H9 (cell line): ENCODE data around the gene MAP2. TPM values are rescaled to one million over a fixed set of nuclear protein-coding genes. Genes with fewer than 3 reads are reported as not detected.

Experiments
- DNase-seq: peaks from one replicate; pipeline ENCODE4 v3.0.0-alpha.2; 2017
- H2AFZ ChIP-seq: one replicate; pipeline ENCODE4 v1.6.1; 2013; ENCODE audit warnings: mild to moderate bottlenecking, low read length, control low read depth, moderate library complexity
- H2AK5ac ChIP-seq: 2 replicates; pipeline ENCODE4 v1.6.1; 2013; ENCODE audit warnings: low read length, control low read depth, mixed read lengths; ENCODE audit not compliant: insufficient read length
- H2BK120ac ChIP-seq: one replicate; pipeline ENCODE4 v1.6.1; 2013; ENCODE audit warnings: low read depth, mild to moderate bottlenecking, low read length, control low read depth, inconsistent platforms; ENCODE audit not compliant: poor library complexity, severe bottlenecking
- H2BK12ac ChIP-seq: 2 replicates; pipeline ENCODE4 v1.6.1; 2013; ENCODE audit warnings: low read length, control low read depth, mixed read lengths, low read depth; ENCODE audit not compliant: insufficient read length
- H2BK15ac ChIP-seq: 2 replicates; pipeline ENCODE4 v1.6.1; 2013; ENCODE audit warnings: low read depth, low read length, control low read depth
- H2BK20ac ChIP-seq: one replicate; pipeline ENCODE4 v1.6.1; 2013; ENCODE audit warnings: low read depth, mild to moderate bottlenecking, low read length, control low read depth, inconsistent platforms; ENCODE audit not compliant: poor library complexity, severe bottlenecking
- H2BK5ac ChIP-seq: 2 replicates; pipeline ENCODE4 v1.6.1; 2013; ENCODE audit warnings: low read length, control low read depth, mixed read lengths; ENCODE audit not compliant: insufficient read length
- H3K14ac ChIP-seq: 2 replicates; pipeline ENCODE4 v1.6.1; 2013; ENCODE audit warnings: low read length, control low read depth; ENCODE audit not compliant: insufficient read depth
- H3K18ac ChIP-seq: 2 replicates; pipeline ENCODE4 v1.6.1; 2013; ENCODE audit warnings: low read depth, mild to moderate bottlenecking, mixed read lengths, low read length, control low read depth; ENCODE audit not compliant: insufficient read length
- H3K23ac ChIP-seq: 2 replicates; pipeline ENCODE4 v1.6.1; 2013; ENCODE audit warnings: low read length, control low read depth, mixed read lengths, low read depth; ENCODE audit not compliant: insufficient read length
- H3K23me2 ChIP-seq: 2 replicates; pipeline ENCODE4 v1.6.1; 2013; ENCODE audit warnings: low read depth, mild to moderate bottlenecking, mixed read lengths, low read length, control low read depth; ENCODE audit not compliant: insufficient read length, poor library complexity, severe bottlenecking
- H3K27ac ChIP-seq: 2 replicates; pipeline ENCODE4 v1.5.1; 2013; ENCODE audit warnings: low read length, control low read depth, mixed read lengths, low read depth; ENCODE audit not compliant: insufficient read length
- H3K27me3 ChIP-seq: 2 replicates; pipeline ENCODE4 v1.6.1; 2013; ENCODE audit warnings: low read length, control low read depth, inconsistent platforms; ENCODE audit not compliant: insufficient read depth
- H3K4ac ChIP-seq: 2 replicates; pipeline ENCODE4 v1.6.1; 2013; ENCODE audit warnings: low read depth, mild to moderate bottlenecking, control low read depth, inconsistent platforms, low read length, moderate library complexity
- H3K4me1 ChIP-seq: 2 replicates; pipeline ENCODE4 v1.6.1; 2013; ENCODE audit warnings: low read length, control low read depth, inconsistent platforms; ENCODE audit not compliant: insufficient read depth
- H3K4me2 ChIP-seq: 2 replicates; pipeline ENCODE4 v1.6.1; 2013; ENCODE audit warnings: low read length, control low read depth, mixed read lengths; ENCODE audit not compliant: insufficient read length, insufficient read depth
- H3K56ac ChIP-seq: 2 replicates; pipeline ENCODE4 v1.6.1; 2013; ENCODE audit warnings: low read depth, mild to moderate bottlenecking, mixed read lengths, low read length, control low read depth; ENCODE audit not compliant: insufficient read length
- H3K79me1 ChIP-seq: 2 replicates; pipeline ENCODE4 v1.6.1; 2013; ENCODE audit warnings: low read depth, mild to moderate bottlenecking, moderate library complexity, low read length, control low read depth, inconsistent platforms; ENCODE audit not compliant: insufficient read depth, poor library complexity, severe bottlenecking
- H3K79me2 ChIP-seq: 2 replicates; pipeline ENCODE4 v1.6.1; 2013; ENCODE audit warnings: low read length, control low read depth, inconsistent platforms; ENCODE audit not compliant: insufficient read depth
- H3K9ac ChIP-seq: 2 replicates; pipeline ENCODE4 v1.6.1; 2013; ENCODE audit warnings: low read length, control low read depth, mixed read lengths; ENCODE audit not compliant: insufficient read length; ENCODE audit errors: extremely low read depth
- H3K9me3 ChIP-seq: one replicate; pipeline ENCODE4 v1.6.1; 2013; ENCODE audit warnings: low read depth, low read length, inconsistent platforms; ENCODE audit not compliant: control insufficient read depth
- H3T11ph ChIP-seq: one replicate; pipeline ENCODE4 v1.6.1; 2013; ENCODE audit warnings: mild to moderate bottlenecking, low read length, control low read depth, inconsistent platforms
- H4K20me1 ChIP-seq: one replicate; pipeline ENCODE4 v1.6.1; 2013; ENCODE audit not compliant: control insufficient read depth, insufficient read length, insufficient read depth
- H4K5ac ChIP-seq: 2 replicates; pipeline ENCODE4 v1.6.1; 2013; ENCODE audit warnings: low read depth, mild to moderate bottlenecking, mixed read lengths, low read length, control low read depth; ENCODE audit not compliant: insufficient read length
- H4K8ac ChIP-seq: replicated peaks from 2 replicates; pipeline ENCODE4 v1.6.1; 2013; ENCODE audit warnings: low read length, control low read depth, mixed read lengths, low read depth; ENCODE audit not compliant: insufficient read length
- H4K91ac ChIP-seq: 2 replicates; pipeline ENCODE4 v1.6.1; 2013; ENCODE audit warnings: low read depth, mild to moderate bottlenecking, moderate library complexity, mixed read lengths, low read length, control low read depth; ENCODE audit not compliant: insufficient read length
- H3K27ac Mint-ChIP-seq, 3 experiments: 2 replicates in 2 of 3; 3 replicates in 1 of 3; pipeline ENCODE4 v1.8.0; 2020 to 2021; ENCODE audit warnings: mixed read lengths in 3 of 3, mild to moderate bottlenecking in 1 of 3, moderate library complexity in 1 of 3
- H3K27me3 Mint-ChIP-seq: 2 replicates; pipeline ENCODE4 v1.8.0; 2021; ENCODE audit warnings: low read depth, mild to moderate bottlenecking, moderate library complexity, mixed read lengths
- H3K36me3 Mint-ChIP-seq, 3 experiments: 2 replicates in 2 of 3; 3 replicates in 1 of 3; pipeline ENCODE4 v1.8.0; 2020 to 2021; ENCODE audit warnings: low read depth in 3 of 3, mixed read lengths in 3 of 3; ENCODE audit not compliant: insufficient read depth in 1 of 3
- H3K4me1 Mint-ChIP-seq, 2 experiments: 2 replicates each; pipeline ENCODE4 v1.8.0; 2020; ENCODE audit warnings: mixed read lengths in 2 of 2
- H3K4me3 Mint-ChIP-seq, 2 experiments: 2 replicates in 1 of 2; 3 replicates in 1 of 2; pipeline ENCODE4 v1.8.0; 2020 to 2021; ENCODE audit warnings: mild to moderate bottlenecking in 2 of 2, mixed read lengths in 2 of 2, moderate library complexity in 1 of 2
- H3K9me3 Mint-ChIP-seq, 2 experiments: 2 replicates in 1 of 2; 3 replicates in 1 of 2; pipeline ENCODE4 v1.8.0; 2020; ENCODE audit warnings: mild to moderate bottlenecking in 2 of 2, mixed read lengths in 2 of 2, moderate library complexity in 1 of 2
- WGBS: extraction: QIAGEN DNeasy Blood & Tissue Kit; methylation state at CpG from one replicate; pipeline ENCODE4 v1.1.7; 2013; ENCODE audit warnings: missing lambda C conversion rate, low lambda C conversion rate, mixed read lengths; ENCODE audit not compliant: insufficient read length; ENCODE audit errors: extremely low coverage; 5-methylcytosine and 5-hydroxymethylcytosine counted together
- total RNA-seq: library from RNA; stranded (reverse); gene quantifications from 2 replicates; pipeline ENCODE4 v1.2.1, GENCODE V29; 2021
- TF ChIP-seq, protein P1 (sequence below): fragments of 200-600 bp; sonication (generic); conservative IDR thresholded peaks from 3 replicates; pipeline ENCODE4 v1.8.0; 2021; ENCODE audit warnings: antibody characterized with exemption, mild to moderate bottlenecking

Gene MAP2
- total RNA-seq, 1 experiment from 2014 or later: 0.87 TPM

DNA sequence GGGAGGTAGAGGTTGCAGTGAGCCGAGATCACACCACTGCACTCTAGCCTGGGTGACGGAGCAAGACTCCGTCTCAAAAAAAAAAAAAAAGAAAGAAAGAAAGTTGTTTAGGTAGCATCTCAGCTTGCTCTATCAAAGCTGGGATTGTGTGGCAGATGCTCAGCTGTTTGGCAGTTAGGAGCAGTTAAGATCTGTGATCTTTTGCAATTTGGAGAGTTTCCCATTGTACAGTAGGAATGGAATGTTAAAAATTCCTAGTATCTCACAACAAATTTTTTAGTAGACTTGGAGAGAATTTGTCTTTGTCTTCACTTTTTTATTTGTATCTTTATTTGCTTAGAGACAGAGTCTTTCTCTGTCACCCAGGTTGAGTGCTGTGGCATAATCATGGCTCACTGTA, 224.9 kb downstream of the MAP2 start:
- no peak overlapping the region for H3K4me3 Mint-ChIP-seq
- Histone ChIP-seq H3K27ac (no peak overlapping the region), H4K91ac (no peak overlapping the region), H3K14ac (no peak overlapping the region), H3T11ph (no peak overlapping the region), H2BK20ac (no peak overlapping the region), H3K18ac (no peak overlapping the region), H2AFZ (no peak overlapping the region), H3K27me3 (no peaks in the 10 kb centered on the region), H3K4me2 (no peak overlapping the region), H3K23ac (no peak overlapping the region), H2BK120ac (no peak overlapping the region), H2BK15ac (no peak overlapping the region), H4K5ac (no peak overlapping the region), H2BK12ac (no peak overlapping the region), H3K23me2 (no peaks in the 10 kb centered on the region), H3K9me3 (no peaks in the 10 kb centered on the region), H3K79me2 (no peaks in the 10 kb centered on the region), H2BK5ac (no peak overlapping the region), H3K79me1 (no peaks in the 10 kb centered on the region), H3K4me1 (no peaks in the 10 kb centered on the region), H3K4ac (no peak overlapping the region), H3K9ac (no peak overlapping the region), H2AK5ac (no peak overlapping the region), H4K20me1 (no peaks in the 10 kb centered on the region), H4K8ac (no peak overlapping the region), H3K56ac (no peak overlapping the region)
- peaks cover 7 to 8% of the 10 kb centered on the region in 2 experiments for H3K4me1 Mint-ChIP-seq
- H3K27me3 Mint-ChIP-seq: no peaks in the 10 kb centered on the region
- no peak overlapping the region for H3K27ac Mint-ChIP-seq
- no peaks in the 10 kb centered on the region for H3K9me3 Mint-ChIP-seq
- WGBS: no CpG with 5 or more reads among the region's 3 CpGs
- TF ChIP-seq, protein P1, sequence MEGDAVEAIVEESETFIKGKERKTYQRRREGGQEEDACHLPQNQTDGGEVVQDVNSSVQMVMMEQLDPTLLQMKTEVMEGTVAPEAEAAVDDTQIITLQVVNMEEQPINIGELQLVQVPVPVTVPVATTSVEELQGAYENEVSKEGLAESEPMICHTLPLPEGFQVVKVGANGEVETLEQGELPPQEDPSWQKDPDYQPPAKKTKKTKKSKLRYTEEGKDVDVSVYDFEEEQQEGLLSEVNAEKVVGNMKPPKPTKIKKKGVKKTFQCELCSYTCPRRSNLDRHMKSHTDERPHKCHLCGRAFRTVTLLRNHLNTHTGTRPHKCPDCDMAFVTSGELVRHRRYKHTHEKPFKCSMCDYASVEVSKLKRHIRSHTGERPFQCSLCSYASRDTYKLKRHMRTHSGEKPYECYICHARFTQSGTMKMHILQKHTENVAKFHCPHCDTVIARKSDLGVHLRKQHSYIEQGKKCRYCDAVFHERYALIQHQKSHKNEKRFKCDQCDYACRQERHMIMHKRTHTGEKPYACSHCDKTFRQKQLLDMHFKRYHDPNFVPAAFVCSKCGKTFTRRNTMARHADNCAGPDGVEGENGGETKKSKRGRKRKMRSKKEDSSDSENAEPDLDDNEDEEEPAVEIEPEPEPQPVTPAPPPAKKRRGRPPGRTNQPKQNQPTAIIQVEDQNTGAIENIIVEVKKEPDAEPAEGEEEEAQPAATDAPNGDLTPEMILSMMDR: no peak
- peaks cover 0 to 1% (median 0%) of the 10 kb centered on the region in 3 experiments; a peak in 1 of 7 replicates for H3K36me3 Mint-ChIP-seq
- DNase-seq: no peak
